Panc1 (cell line): ENCODE measurements around the gene WDR83.

Experiments used
- POLR2AphosphoS5 ChIP-seq: IDR thresholded peaks from 2 replicates; pipeline ENCODE4 v1.6.1; 2012; ENCODE audit warnings: mild to moderate bottlenecking, low read depth, low read length, moderate library complexity
- SIN3A ChIP-seq: IDR thresholded peaks from 2 replicates; pipeline ENCODE4 v1.6.1; 2012; ENCODE audit warnings: low read depth, mild to moderate bottlenecking, low read length, moderate library complexity, borderline replicate concordance; ENCODE audit not compliant: insufficient read depth
- TF ChIP-seq, protein P1 (sequence below): fragments of 450-650 bp; IDR thresholded peaks from 2 replicates; pipeline ENCODE4 v1.5.1; 2017; ENCODE audit warnings: mild to moderate bottlenecking
- TF ChIP-seq, protein P2 (sequence below), 2 experiments: IDR thresholded peaks; 2 replicates each; pipeline ENCODE4 v1.6.1; 2011 to 2012; ENCODE audit warnings: low read depth in 2 of 2, control low read depth in 1 of 2, low read length in 1 of 2, mild to moderate bottlenecking in 1 of 2, moderate library complexity in 1 of 2; ENCODE audit not compliant: insufficient read depth in 1 of 2

DNA sequence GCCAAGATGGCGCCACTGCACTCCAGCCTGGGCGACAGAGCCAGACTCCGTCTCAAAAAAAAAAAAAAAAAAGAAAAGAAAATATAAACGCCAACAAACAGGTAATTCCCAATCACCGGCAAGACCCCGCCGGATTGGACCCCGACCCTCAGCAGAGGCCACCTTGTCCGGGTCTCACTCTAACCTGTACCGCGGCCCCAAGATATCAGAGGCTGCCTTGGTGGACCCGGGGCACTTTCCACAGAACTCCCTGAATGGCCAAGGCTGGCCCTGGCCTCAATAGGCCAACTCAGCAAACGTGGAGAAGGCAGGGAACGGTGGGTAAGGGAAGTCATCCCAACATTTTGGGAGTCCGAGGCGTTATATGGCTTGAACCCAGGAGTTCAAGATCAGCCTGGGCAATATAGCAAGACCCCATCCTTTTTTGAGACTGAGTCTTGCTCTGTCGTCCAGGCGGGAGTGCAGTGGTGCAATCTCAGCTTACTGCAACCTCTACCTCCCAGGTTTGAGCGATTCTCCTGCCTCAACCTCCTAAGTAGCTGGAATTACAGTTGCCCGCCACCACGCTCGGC lies 27.9 kb upstream of the WDR83 start:
- TF ChIP-seq POLR2AphosphoS5 (no peak), SIN3A (no peak)
- TF ChIP-seq, protein P1, sequence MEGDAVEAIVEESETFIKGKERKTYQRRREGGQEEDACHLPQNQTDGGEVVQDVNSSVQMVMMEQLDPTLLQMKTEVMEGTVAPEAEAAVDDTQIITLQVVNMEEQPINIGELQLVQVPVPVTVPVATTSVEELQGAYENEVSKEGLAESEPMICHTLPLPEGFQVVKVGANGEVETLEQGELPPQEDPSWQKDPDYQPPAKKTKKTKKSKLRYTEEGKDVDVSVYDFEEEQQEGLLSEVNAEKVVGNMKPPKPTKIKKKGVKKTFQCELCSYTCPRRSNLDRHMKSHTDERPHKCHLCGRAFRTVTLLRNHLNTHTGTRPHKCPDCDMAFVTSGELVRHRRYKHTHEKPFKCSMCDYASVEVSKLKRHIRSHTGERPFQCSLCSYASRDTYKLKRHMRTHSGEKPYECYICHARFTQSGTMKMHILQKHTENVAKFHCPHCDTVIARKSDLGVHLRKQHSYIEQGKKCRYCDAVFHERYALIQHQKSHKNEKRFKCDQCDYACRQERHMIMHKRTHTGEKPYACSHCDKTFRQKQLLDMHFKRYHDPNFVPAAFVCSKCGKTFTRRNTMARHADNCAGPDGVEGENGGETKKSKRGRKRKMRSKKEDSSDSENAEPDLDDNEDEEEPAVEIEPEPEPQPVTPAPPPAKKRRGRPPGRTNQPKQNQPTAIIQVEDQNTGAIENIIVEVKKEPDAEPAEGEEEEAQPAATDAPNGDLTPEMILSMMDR, result no peak
- TF ChIP-seq, protein P2, sequence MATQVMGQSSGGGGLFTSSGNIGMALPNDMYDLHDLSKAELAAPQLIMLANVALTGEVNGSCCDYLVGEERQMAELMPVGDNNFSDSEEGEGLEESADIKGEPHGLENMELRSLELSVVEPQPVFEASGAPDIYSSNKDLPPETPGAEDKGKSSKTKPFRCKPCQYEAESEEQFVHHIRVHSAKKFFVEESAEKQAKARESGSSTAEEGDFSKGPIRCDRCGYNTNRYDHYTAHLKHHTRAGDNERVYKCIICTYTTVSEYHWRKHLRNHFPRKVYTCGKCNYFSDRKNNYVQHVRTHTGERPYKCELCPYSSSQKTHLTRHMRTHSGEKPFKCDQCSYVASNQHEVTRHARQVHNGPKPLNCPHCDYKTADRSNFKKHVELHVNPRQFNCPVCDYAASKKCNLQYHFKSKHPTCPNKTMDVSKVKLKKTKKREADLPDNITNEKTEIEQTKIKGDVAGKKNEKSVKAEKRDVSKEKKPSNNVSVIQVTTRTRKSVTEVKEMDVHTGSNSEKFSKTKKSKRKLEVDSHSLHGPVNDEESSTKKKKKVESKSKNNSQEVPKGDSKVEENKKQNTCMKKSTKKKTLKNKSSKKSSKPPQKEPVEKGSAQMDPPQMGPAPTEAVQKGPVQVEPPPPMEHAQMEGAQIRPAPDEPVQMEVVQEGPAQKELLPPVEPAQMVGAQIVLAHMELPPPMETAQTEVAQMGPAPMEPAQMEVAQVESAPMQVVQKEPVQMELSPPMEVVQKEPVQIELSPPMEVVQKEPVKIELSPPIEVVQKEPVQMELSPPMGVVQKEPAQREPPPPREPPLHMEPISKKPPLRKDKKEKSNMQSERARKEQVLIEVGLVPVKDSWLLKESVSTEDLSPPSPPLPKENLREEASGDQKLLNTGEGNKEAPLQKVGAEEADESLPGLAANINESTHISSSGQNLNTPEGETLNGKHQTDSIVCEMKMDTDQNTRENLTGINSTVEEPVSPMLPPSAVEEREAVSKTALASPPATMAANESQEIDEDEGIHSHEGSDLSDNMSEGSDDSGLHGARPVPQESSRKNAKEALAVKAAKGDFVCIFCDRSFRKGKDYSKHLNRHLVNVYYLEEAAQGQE (IDR thresholded peaks at IDR 0.05; ENCODE audit: insufficient read depth in 1 of 2, low read depth in 2 of 2, low read length in 1 of 2), result no peak
